Sigmoid colon (tissue), 7 donors: Measurements from ENCODE around the gene RNASEH2A. TPM values are rescaled to one million over a fixed set of nuclear protein-coding genes. Genes with fewer than 3 reads are reported as not detected.

ENCODE experiments used
- DNase-seq: peaks from one replicate; pipeline ENCODE4 v3.0.0-alpha.2; 2019
- H3K27ac ChIP-seq, 4 donors: fragments of 200-600 bp; sonication (generic); one replicate each; pipeline ENCODE4 v1.5.1; 2016 to 2019; ENCODE audit warnings: mild to moderate bottlenecking in 1 of 4
- H3K27me3 ChIP-seq, 3 donors: fragments of 200-600 bp; sonication (generic); one replicate each; pipeline ENCODE4 v1.5.1; 2019; ENCODE audit warnings: mild to moderate bottlenecking in 1 of 3
- H3K36me3 ChIP-seq, 4 donors: fragments of 200-600 bp; sonication (generic); one replicate each; pipeline ENCODE4 v1.5.1; 2016 to 2019
- H3K4me1 ChIP-seq, 4 donors: fragments of 200-600 bp; sonication (generic); one replicate each; pipeline ENCODE4 v1.5.1; 2017 to 2019
- H3K4me3 ChIP-seq, 4 donors: fragments of 200-600 bp; sonication (generic); one replicate each; pipeline ENCODE4 v1.5.1; 2017 to 2019; ENCODE audit warnings: mild to moderate bottlenecking in 2 of 4, moderate library complexity in 1 of 4
- H3K9me3 ChIP-seq, 4 donors: fragments of 200-600 bp in 3 of 4; sonication (generic) in 3 of 4; one replicate each; pipeline versions ENCODE4 v1.5.1 to v1.6.1; 2013 to 2019
- EP300 ChIP-seq, 4 donors: sonication (generic); formaldehyde crosslinking; IDR thresholded peaks; one replicate each; pipeline ENCODE4 v1.6.1; 2017; ENCODE audit warnings: antibody characterized with exemption in 4 of 4
- POLR2A ChIP-seq, 2 donors: fragments of 450-650 bp; IDR thresholded peaks; one replicate each; pipeline ENCODE4 v1.6.1; 2016; ENCODE audit warnings: antibody characterized with exemption in 2 of 2, mild to moderate bottlenecking in 2 of 2, moderate library complexity in 2 of 2
- POLR2AphosphoS5 ChIP-seq, 4 donors: sonication (generic); formaldehyde crosslinking; IDR thresholded peaks; one replicate each; pipeline ENCODE4 v1.6.1; 2017; ENCODE audit warnings: antibody characterized with exemption in 4 of 4
- WGBS, 2 donors: extraction: QIAGEN DNeasy Blood & Tissue Kit; methylation state at CpG; one replicate each; pipeline ENCODE4 v1.1.7; 2013; 5-methylcytosine and 5-hydroxymethylcytosine counted together
- intact Hi-C: fragments of 100-400 bp; cut with DNase I; formaldehyde crosslinking; loops from one replicate; pipeline ENCODE4 v1.15.1; 2023
- polyA plus RNA-seq, 3 donors: library from polyadenylated mRNA; stranded (reverse); fragments of 200-250 nt; gene quantifications; one replicate each; pipeline ENCODE4 v1.2.3, GENCODE V29; 2013
- total RNA-seq, 4 donors: library from RNA; depleted of rRNA; stranded (reverse); fragments of >200 nt; gene quantifications; one replicate each; pipeline ENCODE4 v1.1.0, GENCODE V29; 2016
- TF ChIP-seq, protein P1 (sequence below), 4 experiments: fragments of 450-650 bp in 3 of 4; fragments of 200-600 bp in 1 of 4; IDR thresholded peaks; one replicate each; pipeline ENCODE4 v1.5.1; 2016 to 2019; ENCODE audit warnings: antibody characterized with exemption in 4 of 4, mild to moderate bottlenecking in 3 of 4, moderate library complexity in 2 of 4
- donor health status: healthy with polysubstance abuse.
- donor health status: Bipolar disorder and iron deficiency.
- donor health status: healthy.

RNASEH2A gene
- total and polyA plus RNA-seq, 7 donors, result 1.9 to 22.1 (median 3.7) TPM

DNA sequence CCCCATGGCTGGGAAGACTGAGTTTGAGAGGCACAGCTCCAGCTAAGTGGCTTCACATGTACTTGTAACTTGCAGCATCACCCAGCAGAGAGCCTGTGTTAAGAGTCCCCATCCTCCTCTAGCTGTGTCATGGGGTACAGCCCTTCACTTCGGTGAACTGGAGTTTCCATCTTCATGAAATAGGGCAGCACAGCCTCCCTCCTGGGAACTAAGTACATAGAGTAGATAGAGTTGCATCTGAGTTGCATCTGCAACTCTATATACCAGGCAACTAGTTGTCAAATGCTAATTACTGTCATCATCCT, 6.0 kb upstream of the RNASEH2A start:
- DNase-seq, result no peak
- no peaks in the 10 kb centered on the region for H3K27me3 ChIP-seq
- TF ChIP-seq, protein P1, sequence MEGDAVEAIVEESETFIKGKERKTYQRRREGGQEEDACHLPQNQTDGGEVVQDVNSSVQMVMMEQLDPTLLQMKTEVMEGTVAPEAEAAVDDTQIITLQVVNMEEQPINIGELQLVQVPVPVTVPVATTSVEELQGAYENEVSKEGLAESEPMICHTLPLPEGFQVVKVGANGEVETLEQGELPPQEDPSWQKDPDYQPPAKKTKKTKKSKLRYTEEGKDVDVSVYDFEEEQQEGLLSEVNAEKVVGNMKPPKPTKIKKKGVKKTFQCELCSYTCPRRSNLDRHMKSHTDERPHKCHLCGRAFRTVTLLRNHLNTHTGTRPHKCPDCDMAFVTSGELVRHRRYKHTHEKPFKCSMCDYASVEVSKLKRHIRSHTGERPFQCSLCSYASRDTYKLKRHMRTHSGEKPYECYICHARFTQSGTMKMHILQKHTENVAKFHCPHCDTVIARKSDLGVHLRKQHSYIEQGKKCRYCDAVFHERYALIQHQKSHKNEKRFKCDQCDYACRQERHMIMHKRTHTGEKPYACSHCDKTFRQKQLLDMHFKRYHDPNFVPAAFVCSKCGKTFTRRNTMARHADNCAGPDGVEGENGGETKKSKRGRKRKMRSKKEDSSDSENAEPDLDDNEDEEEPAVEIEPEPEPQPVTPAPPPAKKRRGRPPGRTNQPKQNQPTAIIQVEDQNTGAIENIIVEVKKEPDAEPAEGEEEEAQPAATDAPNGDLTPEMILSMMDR (IDR thresholded peaks at IDR 0.05), result no peak
- TF ChIP-seq EP300 (IDR thresholded peaks at IDR 0.05) (no peak), POLR2AphosphoS5 (IDR thresholded peaks at IDR 0.05) (no peak), POLR2A (IDR thresholded peaks at IDR 0.05) (no peak)
- H3K4me1 ChIP-seq, result peaks cover 0 to 36% (median 31%) of the 10 kb centered on the region in 4 donors
- H3K27ac ChIP-seq, result peak overlapping the region; percentile 85 to 89 (median 87)
- H3K36me3 ChIP-seq, result peaks cover 0 to 19% (median 15%) of the 10 kb centered on the region in 4 donors
- intact Hi-C loops, result loop anchor here (5.0 kb wide), 1 partner anchor 33 kb away; no protein-coding TSS in a partner anchor
- no peaks in the 10 kb centered on the region for H3K9me3 ChIP-seq
- 59 to 92% methylated on average over 1 of the region's 1 CpG for WGBS, 2 donors
- peak overlapping the region; percentile 80 to 91 (median 88) for H3K4me3 ChIP-seq

DNA sequence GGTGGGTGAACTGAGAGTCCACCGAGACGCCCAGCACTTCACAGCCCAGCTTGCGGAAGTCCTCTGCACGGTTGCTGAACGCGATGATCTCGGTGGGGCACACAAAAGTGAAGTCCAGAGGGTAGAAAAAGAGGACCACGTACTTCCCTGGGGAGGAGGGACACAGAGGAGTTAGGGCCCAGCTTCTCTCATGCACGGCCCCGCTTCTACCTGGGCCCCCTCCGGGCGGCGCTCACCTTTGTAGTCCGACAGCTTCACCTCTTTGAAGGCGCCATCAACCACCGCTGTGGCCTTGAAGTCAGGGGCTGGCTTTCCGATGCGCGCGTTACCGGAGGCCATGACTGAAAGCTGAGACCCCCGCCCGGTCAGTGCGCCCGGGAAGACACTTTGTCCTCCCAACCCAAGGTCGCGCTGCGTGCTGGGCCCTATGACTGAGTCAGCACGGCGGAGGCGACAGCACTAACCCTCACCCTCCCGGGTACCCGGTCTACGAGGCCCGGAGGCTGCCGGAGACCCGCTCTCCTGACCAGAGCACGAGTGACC, 5.4 kb upstream of the RNASEH2A start:
- DNase-seq, result no peak
- WGBS, 2 donors, result 3 to 13% methylated on average over 38 of the region's 38 CpGs

DNA sequence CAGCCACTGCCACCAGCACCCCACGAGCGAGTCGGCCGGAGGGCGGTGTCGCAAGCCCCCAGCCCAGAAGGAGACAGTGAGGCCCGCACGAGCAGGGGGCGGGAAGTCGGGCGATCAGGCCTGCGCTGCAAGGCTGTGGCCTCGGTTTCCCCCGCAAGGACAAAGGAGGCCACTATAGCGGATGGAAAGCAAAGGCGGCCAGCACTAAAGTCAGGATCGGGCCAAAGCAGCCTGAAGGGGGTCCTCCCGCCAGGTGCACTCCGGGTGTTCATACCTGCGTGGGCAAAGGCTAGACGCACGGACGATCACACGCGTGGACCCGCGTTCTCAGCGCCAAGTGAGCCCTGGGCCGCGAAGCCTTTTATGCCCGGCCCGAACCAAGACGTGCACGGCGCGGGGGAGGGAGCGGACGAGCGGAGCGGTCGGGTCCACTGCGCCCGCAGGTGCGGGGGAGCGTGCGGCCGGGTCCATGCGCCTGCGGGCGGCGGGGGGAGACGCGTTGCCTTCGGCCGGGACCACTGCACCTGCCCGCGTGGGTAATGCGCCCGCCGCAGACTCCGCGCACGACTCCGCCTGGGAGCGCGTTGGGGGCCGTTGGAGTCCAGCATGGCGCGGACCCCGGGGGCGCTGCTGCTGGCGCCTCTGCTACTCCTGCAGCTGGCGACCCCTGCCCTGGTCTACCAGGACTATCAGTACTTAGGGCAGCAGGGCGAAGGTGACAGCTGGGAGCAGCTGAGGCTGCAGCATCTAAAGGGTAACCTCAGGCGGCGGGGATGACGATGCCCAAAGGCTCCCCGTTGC, 4.7 kb upstream of the RNASEH2A start, which contains the start of the genes PRDX2 and THSD8:
TSS of gene PRDX2 (minus strand) at position 335 of the 801 bp plus-strand sequence. CDS start 539 bp downstream, outside the sequence.
TSS of gene THSD8 (plus strand) at position 604 of the 801 bp plus-strand sequence. CDS start at position 607, 3 bp downstream.
- Histone ChIP-seq H3K4me1 (peaks cover 0 to 32% (median 24%) of the 10 kb centered on the region in 4 donors), H3K9me3 (no peaks in the 10 kb centered on the region), H3K27ac (peak within 1 kb of the TSS; percentile 85 to 89 (median 87)), H3K27me3 (no peaks in the 10 kb centered on the region), H3K36me3 (peaks cover 0 to 19% (median 15%) of the 10 kb centered on the region in 4 donors), H3K4me3 (peak within 1 kb of the TSS; percentile 80 to 91 (median 88))
- intact Hi-C loops, result loop anchor here (5.0 kb wide), 1 partner anchor 34 kb away; no protein-coding TSS in a partner anchor
- peak; percentile 89 for DNase-seq
- TF ChIP-seq, protein P1 (IDR thresholded peaks at IDR 0.05), result peak in 3 of 4 experiments; percentile 8 to 27 (median 14)
- TF ChIP-seq EP300 (IDR thresholded peaks at IDR 0.05) (no peak), POLR2A (IDR thresholded peaks at IDR 0.05) (peak; percentile 84 to 92), POLR2AphosphoS5 (IDR thresholded peaks at IDR 0.05) (peak; percentile 90 to 97 (median 95))
- WGBS, 2 donors, result 0 to 1% methylated on average over 78 of the region's 78 CpGs

More for the DNA sequence above, 5.4 kb upstream of the RNASEH2A start:
- H3K9me3 ChIP-seq, result no peaks in the 10 kb centered on the region
- peaks cover 0 to 34% (median 28%) of the 10 kb centered on the region in 4 donors for H3K4me1 ChIP-seq
- H3K36me3 ChIP-seq, result peaks cover 0 to 19% (median 15%) of the 10 kb centered on the region in 4 donors
- peak overlapping the region; percentile 80 to 91 (median 88) for H3K4me3 ChIP-seq
- no peak for TF ChIP-seq POLR2A (IDR thresholded peaks at IDR 0.05)
- no peak for TF ChIP-seq POLR2AphosphoS5 (IDR thresholded peaks at IDR 0.05)
- H3K27me3 ChIP-seq, result no peaks in the 10 kb centered on the region
- peak overlapping the region; percentile 85 to 89 (median 87) for H3K27ac ChIP-seq
- intact Hi-C loops, result loop anchor here (5.0 kb wide), 1 partner anchor 34 kb away; no protein-coding TSS in a partner anchor

DNA sequence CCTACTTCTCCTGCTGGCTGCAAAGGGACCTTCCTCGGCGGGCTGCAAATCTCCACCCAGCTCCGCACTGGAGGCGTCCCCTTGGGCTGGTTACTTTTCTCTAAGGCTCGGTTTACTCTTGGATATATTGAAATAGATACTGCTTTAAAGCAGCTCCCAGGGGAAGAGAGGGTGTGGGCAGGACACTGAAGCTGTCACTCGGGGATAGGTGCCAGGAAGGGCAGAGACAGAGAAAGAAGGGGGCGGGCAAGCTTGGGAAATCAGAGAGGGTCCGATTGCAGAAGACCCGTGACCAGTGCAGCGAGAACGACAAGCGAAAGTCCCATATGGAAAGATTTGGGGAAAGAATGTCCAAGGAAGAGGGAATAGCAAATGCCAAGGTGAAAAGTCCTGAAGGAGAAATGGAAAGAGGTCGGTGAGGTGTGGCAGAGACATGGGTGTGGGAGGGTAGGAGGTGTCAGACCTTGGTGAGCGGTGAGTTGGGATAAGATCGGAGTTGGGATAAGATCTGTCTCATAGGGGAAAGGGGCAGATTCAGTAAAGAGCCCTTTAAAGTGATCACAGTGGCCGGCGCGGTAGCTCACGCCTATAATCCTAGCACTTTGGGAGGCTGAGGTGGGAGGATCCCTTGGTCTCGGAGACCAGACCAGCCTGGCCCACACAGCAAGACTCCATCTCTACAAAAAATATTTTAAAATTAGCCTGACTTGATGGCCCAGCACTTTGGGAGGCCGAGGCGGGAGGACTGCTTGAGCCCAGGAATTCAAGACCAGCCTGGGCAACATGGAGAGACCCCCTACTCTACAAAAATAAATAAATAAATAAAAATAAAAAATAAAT, 3.9 kb upstream of the RNASEH2A start:
- Histone ChIP-seq H3K27ac (peak overlapping the region; percentile 85 to 89 (median 87)), H3K4me1 (peaks cover 0 to 39% (median 31%) of the 10 kb centered on the region in 4 donors), H3K36me3 (peaks cover 0 to 19% (median 15%) of the 10 kb centered on the region in 4 donors), H3K27me3 (no peaks in the 10 kb centered on the region), H3K9me3 (no peaks in the 10 kb centered on the region), H3K4me3 (peak overlapping the region; percentile 80 to 91 (median 88))
- intact Hi-C loops, result loop anchor here (5.0 kb wide), 1 partner anchor 35 kb away; no protein-coding TSS in a partner anchor
- DNase-seq, result no peak
- 23 to 45% methylated on average over 22 of the region's 22 CpGs for WGBS, 2 donors
- TF ChIP-seq, protein P1 (IDR thresholded peaks at IDR 0.05), result no peak
- no peak for TF ChIP-seq EP300 (IDR thresholded peaks at IDR 0.05)
- TF ChIP-seq POLR2AphosphoS5 (IDR thresholded peaks at IDR 0.05), result no peak
- TF ChIP-seq POLR2A (IDR thresholded peaks at IDR 0.05), result no peak
